HUES6 (cell line): ENCODE results near the gene ST6GALNAC5.

Source experiments
- H3K27ac ChIP-seq: 2 replicates; pipeline ENCODE4 v1.7.0; 2013; ENCODE audit warnings: low read depth, mild to moderate bottlenecking, low read length, inconsistent platforms
- H3K27me3 ChIP-seq: 2 replicates; pipeline ENCODE4 v1.6.1; 2013; ENCODE audit warnings: low read length; ENCODE audit not compliant: control insufficient read depth, insufficient read depth
- H3K36me3 ChIP-seq: 2 replicates; pipeline ENCODE4 v1.6.1; 2013; ENCODE audit warnings: low read length; ENCODE audit not compliant: control insufficient read depth, insufficient read depth
- H3K4me1 ChIP-seq: 2 replicates; pipeline ENCODE4 v1.6.1; 2013; ENCODE audit warnings: low read length; ENCODE audit not compliant: control insufficient read depth, insufficient read depth
- H3K4me3 ChIP-seq: 2 replicates; pipeline ENCODE4 v1.5.1; 2013; ENCODE audit warnings: low read depth, low read length
- H3K9ac ChIP-seq: one replicate; pipeline ENCODE4 v1.6.1; 2013; ENCODE audit warnings: mild to moderate bottlenecking, low read length
- H3K9me3 ChIP-seq: 2 replicates; pipeline ENCODE4 v1.6.1; 2013; ENCODE audit warnings: low read depth, low read length; ENCODE audit not compliant: control insufficient read depth, insufficient read depth

Gene ST6GALNAC5

GRCh38 chr1:76840278-76840677 is 27.0 kb upstream of the ST6GALNAC5 start:
- H3K36me3 ChIP-seq, result no peaks in the 10 kb centered on the region
- H3K9me3 ChIP-seq, result 0 out of 2 replicates have a peak, but pooled peaks cover 2% of the 10 kb centered on the region
- no peaks in the 10 kb centered on the region for H3K27me3 ChIP-seq
- H3K4me1 ChIP-seq, result peaks cover 10% of the 10 kb centered on the region
- no peak overlapping the region for H3K27ac ChIP-seq
- H3K4me3 ChIP-seq, result no peak overlapping the region
- no peak overlapping the region for H3K9ac ChIP-seq

GRCh38 chr1:76841460-76841859 is 25.8 kb upstream of the ST6GALNAC5 start:
- no peaks in the 10 kb centered on the region for H3K27me3 ChIP-seq
- H3K9ac ChIP-seq, result no peak overlapping the region
- H3K4me1 ChIP-seq, result peaks cover 10% of the 10 kb centered on the region
- no peak overlapping the region for H3K4me3 ChIP-seq
- no peak overlapping the region; the same call in 1 of the 2 replicates for H3K27ac ChIP-seq
- H3K36me3 ChIP-seq, result no peaks in the 10 kb centered on the region
- H3K9me3 ChIP-seq, result 0 out of 2 replicates have a peak, but pooled peaks cover 2% of the 10 kb centered on the region

GRCh38 chr1:76843821-76844464 is 23.3 kb upstream of the ST6GALNAC5 start:
- no peak overlapping the region for H3K9ac ChIP-seq
- H3K27me3 ChIP-seq, result no peaks in the 10 kb centered on the region
- no peaks in the 10 kb centered on the region for H3K36me3 ChIP-seq
- H3K4me1 ChIP-seq, result peaks cover 10% of the 10 kb centered on the region
- no peak overlapping the region for H3K27ac ChIP-seq
- peaks cover 3% of the 10 kb centered on the region; the same call in 1 of the 2 replicates for H3K9me3 ChIP-seq
- H3K4me3 ChIP-seq, result no peak overlapping the region

GRCh38 chr1:76854255-76854654 is 13.0 kb upstream of the ST6GALNAC5 start:
- H3K36me3 ChIP-seq, result no peaks in the 10 kb centered on the region
- no peaks in the 10 kb centered on the region for H3K27me3 ChIP-seq
- H3K9me3 ChIP-seq, result no peaks in the 10 kb centered on the region
- H3K9ac ChIP-seq, result no peak overlapping the region
- no peak overlapping the region for H3K4me3 ChIP-seq
- H3K4me1 ChIP-seq, result peaks cover 41% of the 10 kb centered on the region
- no peak overlapping the region for H3K27ac ChIP-seq

- Histone ChIP-seq H3K9ac (no peak overlapping the region), H3K27me3 (no peaks in the 10 kb centered on the region), H3K27ac (no peak overlapping the region)
Measured at GRCh38 chr1:76856104-76856503, 11.2 kb upstream of the ST6GALNAC5 start.

GRCh38 chr1:76857138-76857537 is 10.1 kb upstream of the ST6GALNAC5 start:
- H3K36me3 ChIP-seq, result no peaks in the 10 kb centered on the region
- H3K4me3 ChIP-seq, result no peak overlapping the region
- H3K27ac ChIP-seq, result no peak overlapping the region
- H3K27me3 ChIP-seq, result no peaks in the 10 kb centered on the region
- H3K9ac ChIP-seq, result no peak overlapping the region
- H3K9me3 ChIP-seq, result no peaks in the 10 kb centered on the region
- H3K4me1 ChIP-seq, result peaks cover 41% of the 10 kb centered on the region

More at GRCh38 chr1:76856104-76856503, 11.2 kb upstream of the ST6GALNAC5 start:
- Histone ChIP-seq H3K4me3 (no peak overlapping the region), H3K4me1 (peaks cover 41% of the 10 kb centered on the region), H3K9me3 (no peaks in the 10 kb centered on the region), H3K36me3 (no peaks in the 10 kb centered on the region)

GRCh38 chr1:76857973-76858372 is 9.3 kb upstream of the ST6GALNAC5 start:
- Histone ChIP-seq H3K4me3 (no peak overlapping the region), H3K4me1 (peaks cover 41% of the 10 kb centered on the region), H3K9me3 (no peaks in the 10 kb centered on the region), H3K27me3 (0 out of 2 replicates have a peak, but pooled peaks cover under 1% of the 10 kb centered on the region), H3K36me3 (no peaks in the 10 kb centered on the region), H3K27ac (no peak overlapping the region), H3K9ac (no peak overlapping the region)

- H3K36me3 ChIP-seq, result no peaks in the 10 kb centered on the region
- peaks cover 17% of the 10 kb centered on the region; the same call in 1 of the 2 replicates for H3K4me1 ChIP-seq
- H3K27ac ChIP-seq, result no peak overlapping the region
- peaks cover 7% of the 10 kb centered on the region; the same call in 1 of the 2 replicates for H3K27me3 ChIP-seq
- H3K9me3 ChIP-seq, result no peaks in the 10 kb centered on the region
- H3K9ac ChIP-seq, result no peak overlapping the region
- H3K4me3 ChIP-seq, result no peak overlapping the region
Measured at GRCh38 chr1:76861149-76861548, 6.1 kb upstream of the ST6GALNAC5 start.

- Histone ChIP-seq H3K27me3 (peaks cover 8% of the 10 kb centered on the region; the same call in 1 of the 2 replicates), H3K4me1 (peaks cover 5% of the 10 kb centered on the region; the same call in 1 of the 2 replicates), H3K9me3 (no peaks in the 10 kb centered on the region), H3K9ac (no peak overlapping the region), H3K27ac (no peak overlapping the region), H3K36me3 (no peaks in the 10 kb centered on the region), H3K4me3 (no peak overlapping the region)
Measured at GRCh38 chr1:76862447-76862846, 4.8 kb upstream of the ST6GALNAC5 start.

GRCh38 chr1:76864383-76864782 is 2.9 kb upstream of the ST6GALNAC5 start:
- Histone ChIP-seq H3K27ac (no peak overlapping the region), H3K36me3 (no peaks in the 10 kb centered on the region), H3K4me3 (no peak overlapping the region), H3K9me3 (no peaks in the 10 kb centered on the region), H3K9ac (no peak overlapping the region), H3K4me1 (peaks cover 5% of the 10 kb centered on the region; the same call in 1 of the 2 replicates), H3K27me3 (peaks cover 27% of the 10 kb centered on the region)

GRCh38 chr1:76865696-76866286 is 1.5 kb upstream of the ST6GALNAC5 start:
- Histone ChIP-seq H3K9me3 (no peaks in the 10 kb centered on the region), H3K9ac (no peak overlapping the region), H3K27ac (no peak overlapping the region), H3K36me3 (no peaks in the 10 kb centered on the region; the same call in 1 of the 2 replicates), H3K4me1 (peaks cover 5% of the 10 kb centered on the region; the same call in 1 of the 2 replicates), H3K27me3 (peaks cover 37% of the 10 kb centered on the region), H3K4me3 (no peak overlapping the region)
